Activated naive CD8-positive, alpha-beta T cell treated with anti-CD3 and anti-CD28 coated beads, Interleukin-2, amount 50 U/mL, for 16 hours (primary cell): Measurements from ENCODE around the gene TMEM191C.
"Not testable (repeated sequence)": the region's sequence is repeated elsewhere in the genome, so short reads cannot be mapped to it uniquely, and the experiment has no call there.

Experiments
- DNase-seq: peaks from one replicate; pipeline ENCODE4 v3.0.0-alpha.2; 2020; ENCODE audit warnings: low read depth, low spot score

The TMEM191C gene

GRCh38 chr22:21446128-21446826 lies 20.9 kb upstream of the TMEM191C start:
- DNase-seq: no peak

DNA sequence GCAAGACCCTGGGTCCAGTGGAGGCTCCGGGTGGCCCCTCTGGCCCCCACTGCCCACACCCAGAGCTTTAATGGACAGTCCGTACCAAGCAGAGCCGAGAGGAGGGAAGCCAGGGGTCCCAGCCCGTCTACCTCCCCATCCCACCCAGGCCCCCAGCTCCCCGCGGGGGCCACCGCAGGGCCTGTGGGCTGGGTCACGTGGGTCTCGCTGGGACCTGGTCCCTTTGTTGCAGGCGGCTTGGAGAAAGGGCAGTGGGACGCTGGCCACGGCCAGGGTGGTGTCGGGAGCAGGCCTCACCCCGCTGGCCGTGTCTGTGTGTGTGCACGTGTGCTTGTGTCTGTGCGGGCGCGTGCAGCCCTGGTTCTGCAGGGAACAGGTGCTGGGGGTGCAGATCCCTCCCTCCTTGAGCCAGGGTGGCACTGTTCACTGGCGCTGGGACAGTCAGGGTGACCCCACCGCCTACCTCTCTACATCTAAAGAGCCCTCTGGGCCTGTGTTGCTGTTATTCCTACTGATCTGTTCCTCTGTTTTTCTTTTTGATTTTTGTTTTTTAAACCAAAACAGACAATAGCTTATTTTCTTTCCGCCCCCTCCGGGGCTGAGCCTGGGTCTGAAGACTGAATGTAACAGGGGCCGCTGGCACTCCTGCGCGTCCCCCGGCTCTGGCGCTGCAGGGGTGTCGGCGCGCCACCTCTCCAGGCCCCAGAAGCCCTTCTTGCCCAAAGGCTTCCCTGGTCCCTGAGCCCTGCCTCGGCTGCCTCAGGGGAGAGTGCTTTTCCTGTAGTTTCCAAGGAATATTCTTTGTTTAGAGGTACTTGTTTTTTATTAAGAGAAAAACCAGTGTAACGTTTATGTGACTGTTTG lies 20.1 kb upstream of the TMEM191C start:
- no peak for DNase-seq

- no peak for DNase-seq
Observed at GRCh38 chr22:21447694-21448402, 19.3 kb upstream of the TMEM191C start.

DNA sequence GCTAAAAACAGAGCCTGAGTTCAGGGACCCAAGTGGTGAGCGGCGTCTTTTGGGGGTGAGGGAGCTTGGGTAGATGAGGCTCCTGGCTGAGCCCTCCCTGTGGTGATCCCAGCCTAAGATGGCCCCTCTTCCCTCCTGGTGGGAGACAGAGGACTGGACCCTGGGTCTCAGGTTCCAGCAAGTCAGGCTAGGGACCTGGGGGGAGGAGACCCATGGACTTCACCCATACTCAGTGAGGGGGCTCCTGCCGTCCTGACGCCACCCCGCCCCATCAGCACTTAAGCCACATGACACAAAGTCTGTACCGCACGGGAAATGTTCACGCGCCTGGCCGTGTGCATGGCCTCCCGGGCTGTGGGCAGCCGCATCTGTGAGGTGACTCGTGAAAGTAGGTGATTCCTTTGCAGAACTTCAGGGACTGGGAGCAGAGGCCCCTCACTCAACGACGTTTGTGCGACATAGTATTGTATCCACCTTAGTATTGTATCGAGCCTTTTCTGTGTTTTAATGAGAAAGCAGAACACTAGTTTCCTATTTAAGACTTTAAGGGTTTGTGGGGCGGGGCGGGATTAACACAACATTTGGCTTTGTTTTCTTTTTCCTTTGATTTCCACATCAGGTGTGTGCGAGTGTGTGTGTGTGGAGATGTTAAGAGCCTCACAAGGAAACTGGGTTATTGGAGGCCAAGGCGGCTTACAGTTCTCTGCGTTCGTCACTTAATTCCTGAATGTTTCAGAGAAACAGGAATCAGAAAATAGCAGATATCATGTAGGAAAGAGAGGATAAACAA lies 18.4 kb upstream of the TMEM191C start:
- no peak for DNase-seq

DNA sequence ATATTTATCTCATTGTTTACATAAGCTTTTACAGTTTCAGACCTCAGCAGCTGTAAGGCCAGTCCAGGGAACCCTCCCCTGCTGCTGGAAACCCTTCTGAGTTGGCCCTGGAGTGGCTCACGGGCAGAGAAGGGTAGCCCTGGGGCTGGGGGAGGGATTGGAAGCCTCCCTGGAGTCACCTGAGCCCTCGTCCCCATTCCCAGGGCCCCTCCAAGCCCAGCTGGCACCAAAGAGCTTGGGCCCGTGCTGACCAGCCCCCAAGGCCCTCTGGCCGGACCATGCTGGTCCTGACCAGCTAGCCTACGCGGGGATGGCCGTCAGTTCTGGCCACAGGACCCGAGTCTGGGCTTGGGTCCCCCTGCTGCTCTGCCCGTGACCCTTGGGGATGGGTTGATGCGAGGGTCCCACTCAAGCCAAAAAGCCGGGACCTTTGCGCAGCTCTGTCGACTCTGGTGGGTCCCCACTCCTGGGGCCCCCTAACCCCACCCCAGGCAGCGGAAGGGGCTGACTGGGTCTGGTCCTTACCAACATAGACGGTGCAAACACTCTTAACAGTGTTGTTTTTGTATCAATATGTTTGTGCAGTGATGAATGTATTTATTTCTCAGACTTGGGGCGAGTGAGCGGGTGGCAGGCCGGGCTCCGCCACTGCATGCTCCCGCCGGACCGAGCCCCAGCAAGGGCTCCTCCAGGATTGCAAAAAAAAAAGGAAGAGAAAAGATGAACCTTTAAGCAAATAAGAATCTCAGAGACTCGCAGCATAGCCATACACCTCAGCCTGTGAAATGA lies 17.5 kb upstream of the TMEM191C start:
- DNase-seq: no peak

- no peak for DNase-seq
Observed at GRCh38 chr22:21450320-21450831, 16.8 kb upstream of the TMEM191C start.

DNA sequence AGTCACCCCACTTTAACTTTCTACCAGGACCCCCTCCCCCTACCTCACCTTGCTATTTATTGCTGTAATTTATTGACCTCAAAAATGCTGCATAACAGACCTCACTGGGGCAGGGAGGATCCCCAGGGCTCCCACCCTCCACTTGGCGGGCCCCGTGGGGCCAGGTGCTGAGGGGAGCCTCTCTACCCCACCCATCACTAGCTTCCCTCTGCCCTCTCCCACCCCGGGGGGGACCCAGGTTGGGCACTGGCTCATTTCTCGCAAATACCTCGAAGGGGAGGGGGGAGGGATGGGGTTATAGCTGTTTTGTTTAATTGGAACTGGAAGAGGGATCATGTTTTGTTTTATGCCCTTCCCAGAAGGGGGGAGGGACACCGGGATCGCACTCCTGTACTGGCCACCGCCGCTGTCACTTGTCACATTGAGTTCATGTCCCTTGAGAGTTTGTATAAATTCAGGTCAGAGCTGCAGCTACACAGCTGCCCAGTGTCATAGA lies 16.3 kb upstream of the TMEM191C start:
- DNase-seq: no peak

DNA sequence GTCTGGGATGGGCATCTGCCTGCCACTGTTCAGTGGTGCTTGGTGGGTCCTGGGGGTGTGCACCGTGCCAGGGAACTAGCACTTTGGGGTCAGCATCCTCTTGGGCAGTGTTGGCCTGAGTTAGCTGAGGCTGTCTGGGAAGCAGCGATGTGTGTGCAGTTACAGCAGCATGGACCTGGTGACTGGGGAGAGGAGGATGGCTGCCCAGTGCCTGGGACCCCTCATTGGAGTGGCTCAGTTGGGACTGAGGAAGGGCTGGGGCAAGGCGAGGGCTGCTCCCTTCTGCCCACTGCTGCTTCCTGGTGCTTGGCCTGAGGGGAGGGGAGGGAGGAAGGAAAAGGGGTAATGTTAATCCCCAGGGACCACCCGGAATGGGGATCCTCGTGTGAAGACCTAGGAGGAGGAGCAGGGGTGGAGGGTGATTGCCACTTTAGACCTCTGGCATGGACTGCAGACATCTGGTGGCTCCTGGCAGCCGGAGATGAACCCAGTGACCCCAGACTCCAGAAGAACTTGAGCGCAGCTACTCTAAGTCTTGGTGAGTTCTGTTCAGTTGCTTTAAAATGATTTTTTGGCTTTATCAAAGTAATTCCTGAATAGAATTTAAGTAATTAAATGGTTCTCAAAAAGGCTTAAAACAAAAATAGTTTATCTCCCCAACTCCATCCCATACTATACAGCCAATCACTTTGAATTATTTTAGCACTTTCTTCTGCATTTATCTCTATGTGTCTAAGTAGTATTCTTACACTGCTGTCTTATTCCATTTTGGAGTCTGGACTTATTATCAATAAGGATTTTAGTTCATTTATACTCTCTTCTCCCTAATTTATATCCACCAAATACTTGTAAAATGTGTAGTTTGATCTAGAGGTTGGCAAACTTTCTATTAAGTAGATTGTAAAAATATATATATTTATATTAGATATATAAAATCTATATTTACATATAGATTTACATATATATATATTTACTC lies 15.4 kb upstream of the TMEM191C start:
- no peak for DNase-seq

DNA sequence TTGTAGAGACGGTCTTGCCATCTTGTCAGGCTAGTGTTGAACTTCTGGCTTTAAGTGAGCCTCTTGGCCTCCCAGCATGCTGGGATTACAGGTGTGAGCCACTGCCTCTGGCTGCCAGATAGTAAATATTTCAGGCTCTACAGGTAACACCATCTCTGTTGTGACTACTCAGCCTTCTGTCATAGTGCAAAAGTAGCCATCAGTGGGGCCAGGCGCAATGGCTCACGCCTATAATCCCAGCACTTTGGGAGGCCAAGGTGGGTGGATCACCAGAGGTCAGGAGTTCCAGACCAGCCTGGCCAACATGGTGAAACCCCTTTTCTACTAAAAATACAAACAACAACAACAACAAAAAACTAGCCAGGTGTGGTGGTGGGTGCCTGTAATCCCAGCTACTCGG lies 14.5 kb upstream of the TMEM191C start:
- DNase-seq: not testable (repeated sequence)

GRCh38 chr22:21454998-21455333 lies 12.2 kb upstream of the TMEM191C start:
- DNase-seq: not testable (repeated sequence)

DNA sequence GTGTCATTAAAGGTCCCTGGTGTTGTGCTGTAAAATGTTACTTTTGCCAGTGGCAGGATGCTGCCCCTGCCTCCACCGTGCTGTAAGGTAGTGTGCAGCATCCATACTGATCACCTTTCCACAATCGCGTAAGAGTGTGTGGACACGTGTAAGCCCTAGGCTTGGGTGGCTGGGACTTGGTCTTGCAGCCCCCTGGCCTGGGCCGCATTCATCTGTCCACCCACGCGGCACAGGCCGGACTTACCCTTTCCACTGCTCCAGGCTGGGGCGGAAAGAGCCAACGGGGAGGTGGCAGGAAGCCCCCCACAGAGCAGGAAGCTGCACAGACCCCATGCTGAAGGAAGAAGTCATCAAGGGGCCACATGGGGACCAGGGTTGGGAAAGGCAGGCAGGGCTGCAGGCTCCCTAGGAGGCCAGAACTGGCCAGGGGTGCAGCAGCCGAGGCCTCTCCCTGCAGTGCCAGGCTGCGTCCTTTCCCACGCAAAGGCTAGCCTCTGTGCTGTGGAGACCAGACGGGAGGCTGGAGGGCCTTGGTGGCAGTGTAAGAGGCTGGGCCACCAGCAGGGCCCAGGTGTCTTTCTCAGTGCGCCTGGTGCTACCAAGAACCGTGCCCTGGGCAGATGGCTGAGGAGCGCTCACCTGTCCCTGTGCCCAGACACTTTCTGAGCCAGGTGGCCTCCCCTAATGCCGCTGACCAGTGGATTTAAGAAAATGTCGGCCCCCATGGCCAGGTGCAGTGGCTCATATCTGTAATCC lies 11.7 kb upstream of the TMEM191C start:
- DNase-seq: no peak

GRCh38 chr22:21457023-21457787 lies 10.0 kb upstream of the TMEM191C start:
- DNase-seq: no peak

- DNase-seq: not testable (repeated sequence)
Observed at GRCh38 chr22:21462672-21463071, 4.5 kb upstream of the TMEM191C start.

- DNase-seq: peak; percentile 83
Observed at GRCh38 chr22:21468194-21469096, 1.3 kb downstream of the TMEM191C start.

- DNase-seq: not testable (repeated sequence)
Observed at GRCh38 chr22:21469097-21469994, 2.2 kb downstream of the TMEM191C start.

DNA sequence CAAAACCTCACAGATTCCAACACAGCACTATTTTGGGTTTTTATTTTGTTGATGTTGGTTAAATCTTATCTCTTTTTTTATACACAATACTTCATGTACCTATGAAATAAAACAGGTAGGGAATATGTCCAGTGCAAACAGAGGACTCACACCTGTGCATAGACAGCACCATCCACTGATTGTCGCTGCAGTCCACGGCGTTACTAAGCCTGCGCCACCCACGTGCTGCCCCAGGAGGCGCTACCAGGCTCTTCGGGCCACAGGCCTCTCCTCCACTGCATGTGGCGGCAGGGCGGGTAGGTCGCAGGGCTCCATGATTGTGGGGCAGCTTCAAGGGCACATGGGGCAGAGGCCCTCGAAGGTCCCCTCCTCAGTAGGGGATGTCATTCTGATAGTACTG lies 5.8 kb downstream of the TMEM191C start:
- not testable (repeated sequence) for DNase-seq
